Measurements from ENCODE around the gene DCAF4L1. TPM values are rescaled to one million over a fixed set of nuclear protein-coding genes. Genes with fewer than 3 reads are reported as not detected.

The DCAF4L1 gene
- polyA plus RNA-seq, 3 donors: 0.32 TPM; not detected in 2

GRCh38 chr4:41939016-41939626 lies 42.4 kb upstream of the DCAF4L1 start:
- H3K9me3 ChIP-seq (replicated peaks in 1 of 2; ENCODE audit: control insufficient read depth in 1 of 2, insufficient read depth in 1 of 2, low read length in 2 of 2): no peaks in the 10 kb centered on the region
- H3K79me2 ChIP-seq (ENCODE audit: insufficient read depth, low read length): peaks cover 86% of the 10 kb centered on the region
- H3K27me3 ChIP-seq (ENCODE audit: control insufficient read depth in 2 of 2, insufficient read depth in 2 of 2, low read length in 2 of 2): no peaks in the 10 kb centered on the region
- Mint-ChIP-seq H3K36me3 (peaks cover 34 to 49% of the 10 kb centered on the region in 2 donors), H3K27me3 (ENCODE audit: low read depth in 3 of 3) (peaks cover 0 to 4% (median 0%) of the 10 kb centered on the region in 3 donors), H3K9me3 (peaks cover 0 to 3% (median under 1%) of the 10 kb centered on the region in 7 donors), H3K4me1 (peaks cover 40% of the 10 kb centered on the region), H3K27ac (peak overlapping the region; percentile 64 to 83 (median 80)), H3K4me3 (peak overlapping the region in 1 of 2 donors; percentile 26)
- WGBS (ENCODE audit: insufficient coverage): 30% methylated on average over 2 of the region's 3 CpGs
- H3K9ac ChIP-seq (ENCODE audit: insufficient read depth, low read length, poor library complexity, severe bottlenecking): no peak overlapping the region
- DNase-seq: peak; percentile 70 to 84 (median 83)
- peaks cover 61% of the 10 kb centered on the region for H4K20me1 ChIP-seq (ENCODE audit: insufficient read depth, low read length)
- no peak overlapping the region for H2AFZ ChIP-seq (ENCODE audit: insufficient read depth, low read depth, low read length, poor library complexity, severe bottlenecking)
- H3K4me2 ChIP-seq (replicated peaks; ENCODE audit: extremely low read depth, low read length, poor library complexity, severe bottlenecking): peak overlapping the region; percentile 53
- H3K27ac ChIP-seq (ENCODE audit: low read depth in 1 of 2, low read length in 2 of 2): peak overlapping the region; percentile 13 to 79
- intact Hi-C loops (cut with micrococcal nuclease): loop anchor here (5.0 to 10.0 kb wide), 3 partner anchors 53 to 716 kb away; partner anchors contain the start of genes SLC30A9 (in 2 of the 2) and ATP8A1 (in 1 of the 2)
- H3K4me1 ChIP-seq (ENCODE audit: control insufficient read depth in 1 of 2, insufficient read depth in 2 of 2, low read length in 2 of 2): peaks cover 27 to 46% of the 10 kb centered on the region in 2 donors
- TF ChIP-seq CTCF (IDR thresholded peaks at IDR 0.05): no peak
- H3K4me3 ChIP-seq (replicated peaks in 1 of 3; ENCODE audit: low read depth in 2 of 3, low read length in 3 of 3): peak overlapping the region in 1 of 3 experiments; percentile 35
- peaks cover 39 to 51% of the 10 kb centered on the region in 2 donors for H3K36me3 ChIP-seq (replicated peaks in 1 of 2; ENCODE audit: control insufficient read depth in 1 of 2, insufficient read depth in 2 of 2, low read length in 2 of 2)

- Histone ChIP-seq H4K20me1 (ENCODE audit: insufficient read depth, low read length) (peaks cover 75% of the 10 kb centered on the region), H3K9me3 (replicated peaks in 1 of 2; ENCODE audit: control insufficient read depth in 1 of 2, insufficient read depth in 1 of 2, low read length in 2 of 2) (no peaks in the 10 kb centered on the region), H3K4me3 (replicated peaks in 1 of 3; ENCODE audit: low read depth in 2 of 3, low read length in 3 of 3) (no peak overlapping the region), H2AFZ (ENCODE audit: insufficient read depth, low read depth, low read length, poor library complexity, severe bottlenecking) (no peak overlapping the region), H3K4me2 (replicated peaks; ENCODE audit: extremely low read depth, low read length, poor library complexity, severe bottlenecking) (no peak overlapping the region), H3K27me3 (ENCODE audit: control insufficient read depth in 2 of 2, insufficient read depth in 2 of 2, low read length in 2 of 2) (no peaks in the 10 kb centered on the region), H3K79me2 (ENCODE audit: insufficient read depth, low read length) (peaks cover 93% of the 10 kb centered on the region), H3K9ac (ENCODE audit: insufficient read depth, low read length, poor library complexity, severe bottlenecking) (no peak overlapping the region), H3K4me1 (ENCODE audit: control insufficient read depth in 1 of 2, insufficient read depth in 2 of 2, low read length in 2 of 2) (peaks cover 24 to 40% of the 10 kb centered on the region in 2 donors), H3K27ac (ENCODE audit: low read depth in 1 of 2, low read length in 2 of 2) (peak overlapping the region in 1 of 2 donors; percentile 0), H3K36me3 (replicated peaks in 1 of 2; ENCODE audit: control insufficient read depth in 1 of 2, insufficient read depth in 2 of 2, low read length in 2 of 2) (peaks cover 54 to 68% of the 10 kb centered on the region in 2 donors)
- peaks cover 44 to 64% of the 10 kb centered on the region in 2 donors for H3K36me3 Mint-ChIP-seq
- DNase-seq: no peak
- no peak overlapping the region for H3K4me3 Mint-ChIP-seq
- intact Hi-C loops (cut with micrococcal nuclease): no loop called here
- H3K27me3 Mint-ChIP-seq (ENCODE audit: low read depth in 3 of 3): no peaks in the 10 kb centered on the region
- peaks cover 35% of the 10 kb centered on the region for H3K4me1 Mint-ChIP-seq
- TF ChIP-seq CTCF (IDR thresholded peaks at IDR 0.05): no peak
- H3K9me3 Mint-ChIP-seq: no peaks in the 10 kb centered on the region
- no peak overlapping the region for H3K27ac Mint-ChIP-seq
Measured at GRCh38 chr4:41940834-41941233, 40.7 kb upstream of the DCAF4L1 start.
